GM21619 (cell line): ENCODE measurements around the gene TECR.
"Not testable (repeated sequence)": the region's sequence is repeated elsewhere in the genome, so short reads cannot be mapped to it uniquely, and the experiment has no call there.

ENCODE experiments used
- ATAC-seq: cut with Tn5 transposase; IDR thresholded peaks from one replicate; pipeline ENCODE4 v1.9.1; 2021; ENCODE audit not compliant: unreplicated experiment

Gene TECR

GRCh38 chr19:14529254-14530004 lies at the start of gene TECR:
TSS of gene TECR (plus strand) at chr19:14529594. CDS start at chr19:14529697, 103 bp downstream.
- peak; percentile 93 for ATAC-seq

GRCh38 chr19:14479975-14480699 lies 49.3 kb upstream of the TECR start:
- ATAC-seq, result no peak

GRCh38 chr19:14480700-14481079 lies 48.7 kb upstream of the TECR start:
- no peak for ATAC-seq

- ATAC-seq, result no peak
These were observed 47.0 kb upstream of the TECR start for GRCh38 chr19:14482172-14482941.

GRCh38 chr19:14487370-14488125 lies 41.8 kb upstream of the TECR start:
- no peak for ATAC-seq

GRCh38 chr19:14492756-14493337 lies 36.5 kb upstream of the TECR start:
- ATAC-seq, result no peak

- ATAC-seq, result no peak
These were observed 35.0 kb upstream of the TECR start for GRCh38 chr19:14494411-14494810.

- ATAC-seq, result no peak
These were observed 34.3 kb upstream of the TECR start for GRCh38 chr19:14494910-14495671.

GRCh38 chr19:14495672-14496028 lies 33.7 kb upstream of the TECR start:
- ATAC-seq, result peak; percentile 28

GRCh38 chr19:14496029-14496833 lies 33.2 kb upstream of the TECR start, which contains the start of gene GIPC1:
TSS of gene GIPC1 (minus strand) at chr19:14496127. CDS start at chr19:14482976, 13,151 bp downstream.
- ATAC-seq, result peak; percentile 67

GRCh38 chr19:14496834-14497227 lies 32.6 kb upstream of the TECR start:
- no peak for ATAC-seq

GRCh38 chr19:14497228-14497921 lies 32.0 kb upstream of the TECR start:
- ATAC-seq, result no peak

GRCh38 chr19:14502334-14503092 lies 26.9 kb upstream of the TECR start:
- no peak for ATAC-seq

- no peak for ATAC-seq
These were observed 26.1 kb upstream of the TECR start for GRCh38 chr19:14503285-14503684.

- not testable (repeated sequence) for ATAC-seq
These were observed 24.8 kb upstream of the TECR start for GRCh38 chr19:14504575-14504974.

- no peak for ATAC-seq
These were observed 23.7 kb upstream of the TECR start for GRCh38 chr19:14505488-14506239.
